ENCODE results near the gene CACNA1C. TPM values are rescaled to one million over a fixed set of nuclear protein-coding genes. Genes with fewer than 3 reads are reported as not detected.

Gene CACNA1C
- total RNA-seq, 1 experiment from 2014 or later: 0.35 TPM

DNA sequence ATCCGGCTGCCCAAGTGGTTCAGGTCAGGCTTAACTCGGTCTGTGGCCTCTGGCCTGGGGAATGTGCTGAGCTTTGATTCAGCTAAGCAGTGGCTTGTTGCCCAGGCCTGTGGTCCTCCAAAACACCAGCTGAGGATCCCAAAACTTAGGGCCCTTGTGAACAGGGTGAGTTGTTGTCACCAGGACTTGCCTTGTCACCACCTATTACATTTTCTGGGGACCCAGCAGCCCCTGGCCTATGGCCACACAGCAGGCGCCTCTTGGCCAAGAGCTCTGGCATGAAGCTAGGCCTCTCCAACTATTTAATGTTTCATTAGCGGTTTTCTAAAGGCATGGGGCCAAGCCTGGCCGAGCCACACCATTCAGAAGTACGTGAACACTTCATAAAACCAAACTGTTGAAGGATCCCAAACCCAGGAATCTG is 343.7 kb downstream of the CACNA1C start:
- DNase-seq: no peak
- Histone ChIP-seq H3K4me3 (ENCODE audit: insufficient read depth, low read depth, low read length) (no peak overlapping the region), H3K36me3 (replicated peaks; ENCODE audit: control insufficient read depth, insufficient read depth, low read length) (no peaks in the 10 kb centered on the region), H3K27me3 (ENCODE audit: control insufficient read depth, insufficient read depth, low read length) (no peaks in the 10 kb centered on the region)

GRCh38 chr12:2397356-2398045 is 344.7 kb downstream of the CACNA1C start:
- no peak for DNase-seq
- H3K27me3 ChIP-seq (ENCODE audit: control insufficient read depth, insufficient read depth, low read length): no peaks in the 10 kb centered on the region
- H3K4me3 ChIP-seq (ENCODE audit: insufficient read depth, low read depth, low read length): no peak overlapping the region
- no peaks in the 10 kb centered on the region for H3K36me3 ChIP-seq (replicated peaks; ENCODE audit: control insufficient read depth, insufficient read depth, low read length)

- H3K27me3 ChIP-seq (ENCODE audit: control insufficient read depth, insufficient read depth, low read length): no peaks in the 10 kb centered on the region
- no peak overlapping the region for H3K4me3 ChIP-seq (ENCODE audit: insufficient read depth, low read depth, low read length)
- DNase-seq: no peak
- H3K36me3 ChIP-seq (replicated peaks; ENCODE audit: control insufficient read depth, insufficient read depth, low read length): no peaks in the 10 kb centered on the region
Observed at GRCh38 chr12:2401040-2401439, 348.3 kb downstream of the CACNA1C start.

DNA sequence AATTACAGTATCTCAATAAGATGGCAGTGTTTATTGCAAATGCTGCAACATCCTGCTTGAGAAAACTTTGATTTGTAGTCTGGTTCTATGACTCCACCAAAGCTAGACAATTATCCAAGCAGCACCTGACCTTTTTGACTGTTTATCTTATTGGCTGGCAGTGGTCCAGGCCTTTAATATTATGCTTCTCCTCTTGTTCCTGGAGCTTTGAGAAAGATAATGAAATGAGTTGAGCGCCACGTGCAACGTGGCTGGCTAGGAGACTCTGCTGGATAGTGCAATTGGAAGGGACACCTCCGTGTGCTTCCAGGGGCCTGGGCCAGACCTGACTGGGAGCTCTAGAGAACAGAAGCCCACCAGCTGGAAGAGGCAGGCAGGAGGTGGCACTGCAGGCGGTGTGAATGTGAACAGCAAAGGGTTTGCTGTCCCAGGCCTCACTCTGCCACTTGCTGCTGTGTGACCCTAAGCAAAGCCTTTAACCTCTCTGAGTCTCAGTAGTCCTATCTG is 349.3 kb downstream of the CACNA1C start:
- H3K4me3 ChIP-seq (ENCODE audit: insufficient read depth, low read depth, low read length): no peak overlapping the region
- H3K27me3 ChIP-seq (ENCODE audit: control insufficient read depth, insufficient read depth, low read length): no peaks in the 10 kb centered on the region
- DNase-seq: no peak
- H3K36me3 ChIP-seq (replicated peaks; ENCODE audit: control insufficient read depth, insufficient read depth, low read length): no peaks in the 10 kb centered on the region

DNA sequence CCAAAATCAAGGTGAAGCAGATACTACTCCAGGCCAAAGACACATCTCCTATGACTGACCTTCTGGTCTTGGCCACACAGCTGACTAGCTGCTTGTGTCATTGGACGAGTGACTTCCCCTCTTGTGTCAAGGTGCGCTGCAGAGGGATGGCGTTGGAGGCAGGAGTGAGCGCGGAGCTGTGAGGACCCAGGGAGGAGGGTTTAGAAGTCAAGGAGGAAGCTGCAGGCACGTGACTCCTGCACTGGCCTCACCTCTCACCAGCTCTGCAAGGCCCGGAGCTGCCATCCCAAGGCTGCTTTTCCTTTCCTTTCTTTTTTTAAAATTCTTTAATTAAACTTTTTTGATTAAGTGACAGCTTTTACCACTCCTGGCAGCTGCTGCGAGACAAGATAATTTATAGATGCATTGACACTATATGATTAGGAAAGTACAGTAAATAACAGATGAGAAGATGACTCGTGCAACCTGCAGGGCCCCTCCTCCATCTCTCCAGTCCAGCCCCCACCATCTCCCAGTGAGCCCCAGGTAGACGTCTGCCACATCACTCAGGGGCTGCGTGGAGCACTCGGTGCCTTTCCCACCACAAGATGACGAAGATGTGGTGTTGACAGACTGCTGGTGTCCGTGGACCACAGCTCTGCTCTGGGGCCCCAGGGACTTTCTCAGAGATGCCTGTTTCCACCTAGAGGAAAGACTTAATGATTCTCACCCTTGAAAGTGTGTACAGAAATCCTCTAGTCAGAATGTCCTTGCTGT is 350.6 kb downstream of the CACNA1C start:
- Histone ChIP-seq H3K36me3 (replicated peaks; ENCODE audit: control insufficient read depth, insufficient read depth, low read length) (no peaks in the 10 kb centered on the region), H3K27me3 (ENCODE audit: control insufficient read depth, insufficient read depth, low read length) (no peaks in the 10 kb centered on the region), H3K4me3 (ENCODE audit: insufficient read depth, low read depth, low read length) (no peak overlapping the region)
- DNase-seq: no peak

DNA sequence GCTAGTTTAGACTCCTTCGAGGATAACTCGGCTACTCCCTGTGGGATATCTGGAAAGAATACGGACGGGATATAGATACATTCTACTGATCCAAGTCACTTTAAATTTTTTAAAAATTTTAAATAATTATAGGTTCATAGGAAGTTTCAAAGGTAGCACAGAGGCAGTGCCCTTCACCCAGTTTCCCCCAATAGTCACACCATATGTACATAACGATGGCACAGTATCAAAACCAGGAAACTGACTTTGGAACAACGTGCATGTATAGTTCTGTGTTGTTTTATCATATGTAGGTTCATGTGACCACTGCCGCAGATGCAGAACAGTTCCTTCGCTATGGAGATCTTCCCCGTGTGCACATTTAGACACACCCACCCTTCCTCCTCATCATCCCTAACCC is 352.3 kb downstream of the CACNA1C start:
- no peak overlapping the region for H3K4me3 ChIP-seq (ENCODE audit: insufficient read depth, low read depth, low read length)
- no peaks in the 10 kb centered on the region for H3K27me3 ChIP-seq (ENCODE audit: control insufficient read depth, insufficient read depth, low read length)
- DNase-seq: no peak
- no peaks in the 10 kb centered on the region for H3K36me3 ChIP-seq (replicated peaks; ENCODE audit: control insufficient read depth, insufficient read depth, low read length)

GRCh38 chr12:2406903-2407302 is 354.1 kb downstream of the CACNA1C start:
- H3K27me3 ChIP-seq (ENCODE audit: control insufficient read depth, insufficient read depth, low read length): no peaks in the 10 kb centered on the region
- no peaks in the 10 kb centered on the region for H3K36me3 ChIP-seq (replicated peaks; ENCODE audit: control insufficient read depth, insufficient read depth, low read length)
- no peak overlapping the region for H3K4me3 ChIP-seq (ENCODE audit: insufficient read depth, low read depth, low read length)
- DNase-seq: no peak

GRCh38 chr12:2408262-2408661 is 355.5 kb downstream of the CACNA1C start:
- H3K4me3 ChIP-seq (ENCODE audit: insufficient read depth, low read depth, low read length): no peak overlapping the region
- DNase-seq: no peak
- no peaks in the 10 kb centered on the region for H3K27me3 ChIP-seq (ENCODE audit: control insufficient read depth, insufficient read depth, low read length)
- no peaks in the 10 kb centered on the region for H3K36me3 ChIP-seq (replicated peaks; ENCODE audit: control insufficient read depth, insufficient read depth, low read length)

GRCh38 chr12:2409656-2410265 is 357.0 kb downstream of the CACNA1C start:
- Histone ChIP-seq H3K4me3 (ENCODE audit: insufficient read depth, low read depth, low read length) (no peak overlapping the region), H3K36me3 (replicated peaks; ENCODE audit: control insufficient read depth, insufficient read depth, low read length) (no peaks in the 10 kb centered on the region), H3K27me3 (ENCODE audit: control insufficient read depth, insufficient read depth, low read length) (no peaks in the 10 kb centered on the region)
- DNase-seq: no peak

GRCh38 chr12:2410496-2410895 is 357.7 kb downstream of the CACNA1C start:
- Histone ChIP-seq H3K4me3 (ENCODE audit: insufficient read depth, low read depth, low read length) (no peak overlapping the region), H3K27me3 (ENCODE audit: control insufficient read depth, insufficient read depth, low read length) (no peaks in the 10 kb centered on the region), H3K36me3 (replicated peaks; ENCODE audit: control insufficient read depth, insufficient read depth, low read length) (no peaks in the 10 kb centered on the region)
- no peak for DNase-seq

DNA sequence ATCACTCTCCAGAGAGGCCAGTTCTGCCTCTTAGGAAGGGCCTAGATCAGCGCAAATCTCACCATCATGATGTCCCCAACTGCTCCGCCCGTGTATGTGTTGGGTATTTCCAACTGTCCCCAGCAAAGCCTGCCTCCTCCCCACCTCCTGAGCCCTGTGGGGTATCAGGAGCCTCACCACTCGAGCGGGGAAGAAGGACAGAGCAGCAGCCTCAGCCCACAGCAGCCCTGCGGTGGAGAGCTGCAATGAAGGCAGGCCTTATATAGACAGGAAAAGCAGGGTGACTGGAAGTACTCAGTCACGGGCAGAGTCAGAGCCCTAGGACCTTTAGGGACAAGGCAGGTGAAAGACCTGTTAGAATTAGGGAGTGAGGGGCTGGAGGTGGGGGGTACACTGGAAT is 358.2 kb downstream of the CACNA1C start:
- H3K4me3 ChIP-seq (ENCODE audit: insufficient read depth, low read depth, low read length): no peak overlapping the region
- no peak for DNase-seq
- H3K36me3 ChIP-seq (replicated peaks; ENCODE audit: control insufficient read depth, insufficient read depth, low read length): no peaks in the 10 kb centered on the region
- no peaks in the 10 kb centered on the region for H3K27me3 ChIP-seq (ENCODE audit: control insufficient read depth, insufficient read depth, low read length)

- no peak overlapping the region for H3K4me3 ChIP-seq (ENCODE audit: insufficient read depth, low read depth, low read length)
- DNase-seq: peak; percentile 76
- H3K36me3 ChIP-seq (replicated peaks; ENCODE audit: control insufficient read depth, insufficient read depth, low read length): no peaks in the 10 kb centered on the region
- no peaks in the 10 kb centered on the region for H3K27me3 ChIP-seq (ENCODE audit: control insufficient read depth, insufficient read depth, low read length)
Observed at GRCh38 chr12:2411616-2412304, 359.0 kb downstream of the CACNA1C start.

GRCh38 chr12:2412305-2412643 is 359.5 kb downstream of the CACNA1C start:
- no peaks in the 10 kb centered on the region for H3K36me3 ChIP-seq (replicated peaks; ENCODE audit: control insufficient read depth, insufficient read depth, low read length)
- no peak overlapping the region for H3K4me3 ChIP-seq (ENCODE audit: insufficient read depth, low read depth, low read length)
- H3K27me3 ChIP-seq (ENCODE audit: control insufficient read depth, insufficient read depth, low read length): no peaks in the 10 kb centered on the region
- peak; percentile 54 for DNase-seq

- no peak for DNase-seq
- Histone ChIP-seq H3K36me3 (replicated peaks; ENCODE audit: control insufficient read depth, insufficient read depth, low read length) (no peaks in the 10 kb centered on the region), H3K4me3 (ENCODE audit: insufficient read depth, low read depth, low read length) (no peak overlapping the region), H3K27me3 (ENCODE audit: control insufficient read depth, insufficient read depth, low read length) (no peaks in the 10 kb centered on the region)
Observed at GRCh38 chr12:2413301-2413700, 360.5 kb downstream of the CACNA1C start.

Data from H7 (cell line).